Measurements from ENCODE around the gene CCR5.

The CCR5 gene

GRCh38 chr3:46365041-46365440 is 5.7 kb upstream of the CCR5 start:
- no peak overlapping the region for H2BK12ac ChIP-seq (ENCODE audit: low read length in 2 of 2)
- no peaks in the 10 kb centered on the region for H3K9me3 ChIP-seq (ENCODE audit: control insufficient read depth, low read length)
- DNase-seq = no peak
- no peak overlapping the region for H3K27ac ChIP-seq (ENCODE audit: low read length, poor library complexity, severe bottlenecking)
- H2BK120ac ChIP-seq (ENCODE audit: low read depth, low read length) = no peak overlapping the region
- no peak overlapping the region for H4K8ac ChIP-seq (ENCODE audit: low read length)
- H3K9ac ChIP-seq (ENCODE audit: low read length) = no peak overlapping the region
- H2BK15ac ChIP-seq (ENCODE audit: low read depth, poor library complexity, severe bottlenecking) = no peak overlapping the region
- no peak overlapping the region for H3K4me2 ChIP-seq (ENCODE audit: low read length, poor library complexity, severe bottlenecking)
- peaks cover 8 to 26% of the 10 kb centered on the region in 2 experiments for H3K27me3 ChIP-seq (ENCODE audit: control insufficient read depth in 1 of 2, insufficient read depth in 1 of 2, low read length in 2 of 2)
- 80% methylated on average over 1 of the region's 4 CpGs for WGBS
- H4K91ac ChIP-seq (ENCODE audit: low read length) = no peak overlapping the region
- no peaks in the 10 kb centered on the region for H3K4me1 ChIP-seq (ENCODE audit: control insufficient read depth, insufficient read depth, low read depth, low read length)
- no peak overlapping the region for H2BK5ac ChIP-seq (ENCODE audit: low read depth, low read length, poor library complexity, severe bottlenecking)
- no peaks in the 10 kb centered on the region for H3K79me1 ChIP-seq (replicated peaks; ENCODE audit: low read length, poor library complexity, severe bottlenecking)
- H2AFZ ChIP-seq (ENCODE audit: low read depth, low read length) = no peak overlapping the region
- no peak overlapping the region for H2AK5ac ChIP-seq (ENCODE audit: low read length, severe bottlenecking)
- H3K18ac ChIP-seq (ENCODE audit: low read depth in 1 of 2, low read length in 2 of 2) = no peak overlapping the region
- no peak overlapping the region for H3K23ac ChIP-seq (ENCODE audit: low read length in 2 of 2)
- H3K4ac ChIP-seq (ENCODE audit: low read depth in 1 of 2, low read length in 2 of 2) = no peak overlapping the region
- no peak overlapping the region for H3K14ac ChIP-seq (ENCODE audit: low read length in 2 of 2)
- H3K4me3 ChIP-seq (ENCODE audit: insufficient read depth in 1 of 2, low read depth in 1 of 2, low read length in 2 of 2) = no peak overlapping the region
- H3K36me3 ChIP-seq (ENCODE audit: control insufficient read depth in 1 of 2, insufficient read depth in 2 of 2, low read depth in 1 of 2, low read length in 2 of 2) = no peaks in the 10 kb centered on the region

DNA sequence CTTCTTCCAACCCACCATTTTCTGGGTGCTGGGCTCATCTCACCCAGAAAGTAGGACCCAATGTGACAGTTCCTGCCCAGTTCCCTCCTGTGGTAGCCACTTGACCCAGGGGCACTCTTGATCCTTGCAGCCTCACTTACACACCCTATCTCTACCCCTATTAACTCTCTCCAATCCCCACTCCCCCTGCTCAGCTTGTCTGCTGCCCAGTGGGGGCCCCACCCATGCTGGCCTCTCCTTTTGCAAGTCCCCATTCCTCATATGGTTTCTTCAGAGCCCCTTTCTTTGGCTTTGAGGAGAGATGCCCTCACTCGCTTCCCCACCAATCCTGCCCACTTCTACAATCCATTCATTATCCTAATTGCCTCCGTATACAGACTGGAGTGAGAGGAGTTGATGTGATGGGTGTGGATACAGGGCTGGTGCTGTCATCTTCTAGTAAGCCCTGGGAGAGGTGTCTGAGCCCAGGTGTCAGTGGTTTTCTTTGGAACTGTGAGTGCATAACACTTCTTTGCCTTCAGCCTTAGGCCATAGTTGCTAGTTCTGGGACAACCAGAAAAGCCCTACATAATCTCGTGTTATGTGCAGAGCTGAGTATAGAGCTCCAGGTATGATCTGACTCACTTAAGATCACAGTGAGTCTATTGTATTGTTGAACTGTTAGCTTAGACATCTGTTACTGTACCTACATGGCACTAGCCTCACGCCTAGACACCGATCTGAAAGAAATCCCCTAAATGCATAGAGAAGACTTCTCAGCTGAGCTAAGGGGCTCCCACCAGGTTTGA is 4.8 kb upstream of the CCR5 start:
- Histone ChIP-seq H4K91ac (ENCODE audit: low read length) (no peak overlapping the region), H3K79me1 (replicated peaks; ENCODE audit: low read length, poor library complexity, severe bottlenecking) (no peaks in the 10 kb centered on the region), H2BK12ac (ENCODE audit: low read length in 2 of 2) (no peak overlapping the region), H2BK15ac (ENCODE audit: low read depth, poor library complexity, severe bottlenecking) (no peak overlapping the region), H3K14ac (ENCODE audit: low read length in 2 of 2) (no peak overlapping the region), H3K27ac (ENCODE audit: low read length, poor library complexity, severe bottlenecking) (no peak overlapping the region), H2AK5ac (ENCODE audit: low read length, severe bottlenecking) (no peak overlapping the region), H3K4me3 (ENCODE audit: insufficient read depth in 1 of 2, low read depth in 1 of 2, low read length in 2 of 2) (no peak overlapping the region), H4K8ac (ENCODE audit: low read length) (no peak overlapping the region), H2BK5ac (ENCODE audit: low read depth, low read length, poor library complexity, severe bottlenecking) (no peak overlapping the region), H3K27me3 (ENCODE audit: control insufficient read depth in 1 of 2, insufficient read depth in 1 of 2, low read length in 2 of 2) (peaks cover 8 to 18% of the 10 kb centered on the region in 2 experiments), H3K4me1 (ENCODE audit: control insufficient read depth, insufficient read depth, low read depth, low read length) (no peaks in the 10 kb centered on the region), H3K9ac (ENCODE audit: low read length) (no peak overlapping the region), H3K36me3 (ENCODE audit: control insufficient read depth in 1 of 2, insufficient read depth in 2 of 2, low read depth in 1 of 2, low read length in 2 of 2) (no peaks in the 10 kb centered on the region), H2BK120ac (ENCODE audit: low read depth, low read length) (no peak overlapping the region), H3K23ac (ENCODE audit: low read length in 2 of 2) (no peak overlapping the region), H3K4ac (ENCODE audit: low read depth in 1 of 2, low read length in 2 of 2) (no peak overlapping the region), H3K9me3 (ENCODE audit: control insufficient read depth, low read length) (no peaks in the 10 kb centered on the region), H3K4me2 (ENCODE audit: low read length, poor library complexity, severe bottlenecking) (no peak overlapping the region), H2AFZ (ENCODE audit: low read depth, low read length) (no peak overlapping the region), H3K18ac (ENCODE audit: low read depth in 1 of 2, low read length in 2 of 2) (no peak overlapping the region)
- DNase-seq = no peak
- 93% methylated on average over 4 of the region's 5 CpGs for WGBS

- Histone ChIP-seq H2AFZ (ENCODE audit: low read depth, low read length) (no peak overlapping the region), H3K9me3 (ENCODE audit: control insufficient read depth, low read length) (no peaks in the 10 kb centered on the region), H2BK120ac (ENCODE audit: low read depth, low read length) (no peak overlapping the region), H4K8ac (ENCODE audit: low read length) (no peak overlapping the region), H4K91ac (ENCODE audit: low read length) (no peak overlapping the region), H3K9ac (ENCODE audit: low read length) (no peak overlapping the region), H2BK5ac (ENCODE audit: low read depth, low read length, poor library complexity, severe bottlenecking) (no peak overlapping the region), H3K27ac (ENCODE audit: low read length, poor library complexity, severe bottlenecking) (no peak overlapping the region), H3K18ac (ENCODE audit: low read depth in 1 of 2, low read length in 2 of 2) (no peak overlapping the region), H3K79me1 (replicated peaks; ENCODE audit: low read length, poor library complexity, severe bottlenecking) (no peaks in the 10 kb centered on the region), H3K4me2 (ENCODE audit: low read length, poor library complexity, severe bottlenecking) (no peak overlapping the region), H3K4me1 (ENCODE audit: control insufficient read depth, insufficient read depth, low read depth, low read length) (no peaks in the 10 kb centered on the region), H3K4ac (ENCODE audit: low read depth in 1 of 2, low read length in 2 of 2) (no peak overlapping the region), H3K36me3 (ENCODE audit: control insufficient read depth in 1 of 2, insufficient read depth in 2 of 2, low read depth in 1 of 2, low read length in 2 of 2) (no peaks in the 10 kb centered on the region), H3K27me3 (ENCODE audit: control insufficient read depth in 1 of 2, insufficient read depth in 1 of 2, low read length in 2 of 2) (peaks cover 8 to 15% of the 10 kb centered on the region in 2 experiments), H3K23ac (ENCODE audit: low read length in 2 of 2) (no peak overlapping the region), H3K14ac (ENCODE audit: low read length in 2 of 2) (no peak overlapping the region), H2BK12ac (ENCODE audit: low read length in 2 of 2) (no peak overlapping the region), H2BK15ac (ENCODE audit: low read depth, poor library complexity, severe bottlenecking) (no peak overlapping the region), H3K4me3 (ENCODE audit: insufficient read depth in 1 of 2, low read depth in 1 of 2, low read length in 2 of 2) (no peak overlapping the region), H2AK5ac (ENCODE audit: low read length, severe bottlenecking) (no peak overlapping the region)
- DNase-seq = no peak
- 83% methylated on average over 5 of the region's 5 CpGs for WGBS
Observed at GRCh38 chr3:46367811-46368210, 2.9 kb upstream of the CCR5 start.

GRCh38 chr3:46368569-46368968 is 2.2 kb upstream of the CCR5 start:
- Histone ChIP-seq H3K23ac (ENCODE audit: low read length in 2 of 2) (no peak overlapping the region), H2BK12ac (ENCODE audit: low read length in 2 of 2) (no peak overlapping the region), H4K91ac (ENCODE audit: low read length) (no peak overlapping the region), H3K36me3 (ENCODE audit: control insufficient read depth in 1 of 2, insufficient read depth in 2 of 2, low read depth in 1 of 2, low read length in 2 of 2) (no peaks in the 10 kb centered on the region), H3K18ac (ENCODE audit: low read depth in 1 of 2, low read length in 2 of 2) (no peak overlapping the region), H3K79me1 (replicated peaks; ENCODE audit: low read length, poor library complexity, severe bottlenecking) (no peaks in the 10 kb centered on the region), H2BK5ac (ENCODE audit: low read depth, low read length, poor library complexity, severe bottlenecking) (no peak overlapping the region), H2BK120ac (ENCODE audit: low read depth, low read length) (no peak overlapping the region), H3K4me3 (ENCODE audit: insufficient read depth in 1 of 2, low read depth in 1 of 2, low read length in 2 of 2) (no peak overlapping the region), H3K9ac (ENCODE audit: low read length) (no peak overlapping the region), H4K8ac (ENCODE audit: low read length) (no peak overlapping the region), H2AK5ac (ENCODE audit: low read length, severe bottlenecking) (no peak overlapping the region), H2AFZ (ENCODE audit: low read depth, low read length) (no peak overlapping the region), H3K27me3 (ENCODE audit: control insufficient read depth in 1 of 2, insufficient read depth in 1 of 2, low read length in 2 of 2) (peaks cover 9 to 20% of the 10 kb centered on the region in 2 experiments), H3K27ac (ENCODE audit: low read length, poor library complexity, severe bottlenecking) (no peak overlapping the region), H3K14ac (ENCODE audit: low read length in 2 of 2) (no peak overlapping the region), H3K4ac (ENCODE audit: low read depth in 1 of 2, low read length in 2 of 2) (no peak overlapping the region), H2BK15ac (ENCODE audit: low read depth, poor library complexity, severe bottlenecking) (no peak overlapping the region), H3K4me2 (ENCODE audit: low read length, poor library complexity, severe bottlenecking) (no peak overlapping the region), H3K4me1 (ENCODE audit: control insufficient read depth, insufficient read depth, low read depth, low read length) (no peaks in the 10 kb centered on the region), H3K9me3 (ENCODE audit: control insufficient read depth, low read length) (no peaks in the 10 kb centered on the region)
- whole genome bisulfite sequencing = 41% methylated on average over 7 of the region's 7 CpGs
- DNase-seq = peak; percentile 21

Data from mesenchymal stem cell (in vitro differentiated cells and primary cell).